ENCODE results near the gene GRM1. TPM values are rescaled to one million over a fixed set of nuclear protein-coding genes. Genes with fewer than 3 reads are reported as not detected.

Gene GRM1
- total RNA-seq, 1 donor from 2014 or later = 6.7 TPM

GRCh38 chr6:146110990-146111389 is 82.1 kb downstream of the GRM1 start:
- Histone ChIP-seq H3K9me3 (replicated peaks) (peaks cover 13% of the 10 kb centered on the region), H3K4me3 (no peak overlapping the region), H3K4me1 (peaks cover 7% of the 10 kb centered on the region), H3K36me3 (no peaks in the 10 kb centered on the region), H3K27ac (replicated peaks) (no peak overlapping the region), H3K27me3 (ENCODE audit: low read depth) (no peaks in the 10 kb centered on the region)
- no peak for TF ChIP-seq CTCF (IDR thresholded peaks at IDR 0.05; ENCODE audit: borderline replicate concordance)
- no peak for DNase-seq
- intact Hi-C loops (cut with micrococcal nuclease) = no loop called here

- DNase-seq = no peak
- intact Hi-C loops (cut with micrococcal nuclease) = no loop called here
- peaks cover 13% of the 10 kb centered on the region for H3K9me3 ChIP-seq (replicated peaks)
- H3K27me3 ChIP-seq (ENCODE audit: low read depth) = no peaks in the 10 kb centered on the region
- H3K36me3 ChIP-seq = no peaks in the 10 kb centered on the region
- TF ChIP-seq CTCF (IDR thresholded peaks at IDR 0.05; ENCODE audit: borderline replicate concordance) = no peak
- no peaks in the 10 kb centered on the region for H3K4me1 ChIP-seq
- H3K27ac ChIP-seq (replicated peaks) = no peak overlapping the region
- no peak overlapping the region for H3K4me3 ChIP-seq
Measured at GRCh38 chr6:146111881-146112450, 83.1 kb downstream of the GRM1 start.

- Histone ChIP-seq H3K27ac (replicated peaks) (peak overlapping the region; percentile 36), H3K9me3 (replicated peaks) (peaks cover 13% of the 10 kb centered on the region), H3K4me3 (no peak overlapping the region), H3K27me3 (ENCODE audit: low read depth) (no peaks in the 10 kb centered on the region), H3K4me1 (no peaks in the 10 kb centered on the region), H3K36me3 (no peaks in the 10 kb centered on the region)
- intact Hi-C loops (cut with micrococcal nuclease) = no loop called here
- no peak for DNase-seq
- no peak for TF ChIP-seq CTCF (IDR thresholded peaks at IDR 0.05; ENCODE audit: borderline replicate concordance)
Measured at GRCh38 chr6:146113084-146113623, 84.3 kb downstream of the GRM1 start.

- intact Hi-C loops (cut with micrococcal nuclease) = no loop called here
- H3K4me1 ChIP-seq = no peaks in the 10 kb centered on the region
- TF ChIP-seq CTCF (IDR thresholded peaks at IDR 0.05; ENCODE audit: borderline replicate concordance) = no peak
Measured at GRCh38 chr6:146123616-146124015, 94.8 kb downstream of the GRM1 start.

GRCh38 chr6:146127447-146128215 is 98.8 kb downstream of the GRM1 start:
- Histone ChIP-seq H3K9me3 (replicated peaks) (no peaks in the 10 kb centered on the region), H3K4me3 (no peak overlapping the region), H3K27me3 (ENCODE audit: low read depth) (no peaks in the 10 kb centered on the region), H3K27ac (replicated peaks) (no peak overlapping the region), H3K4me1 (no peaks in the 10 kb centered on the region), H3K36me3 (no peaks in the 10 kb centered on the region)
- DNase-seq = no peak
- no peak for TF ChIP-seq CTCF (IDR thresholded peaks at IDR 0.05; ENCODE audit: borderline replicate concordance)
- intact Hi-C loops (cut with micrococcal nuclease) = no loop called here

More at GRCh38 chr6:146123616-146124015, 94.8 kb downstream of the GRM1 start:
- no peak overlapping the region for H3K4me3 ChIP-seq
- DNase-seq = no peak
- H3K9me3 ChIP-seq (replicated peaks) = peaks cover 10% of the 10 kb centered on the region
- no peaks in the 10 kb centered on the region for H3K27me3 ChIP-seq (ENCODE audit: low read depth)
- no peaks in the 10 kb centered on the region for H3K36me3 ChIP-seq
- no peak overlapping the region for H3K27ac ChIP-seq (replicated peaks)
